HEK293 (cell line): ENCODE measurements around the gene PTRH2.

Experiments
- CTCF ChIA-PET: fragments of 350-600 bp; formaldehyde crosslinking; extraction: SDS; loops from one replicate; lab custom pipeline; 2021; ENCODE audit warnings: antibody characterized with exemption; lab: Yijun Ruan, JAX
- POLR2A ChIA-PET: fragments of 300-600 bp; formaldehyde crosslinking; extraction: SDS; loops from one replicate; lab custom pipeline; 2020; ENCODE audit warnings: antibody characterized with exemption, inconsistent platforms; lab: Yijun Ruan, JAX
- H3K27ac ChIP-seq: fragments of 200-500 bp; sonication (Bioruptor generic); 2 replicates; pipeline ENCODE4 v1.5.1; 2014; ENCODE audit warnings: low read depth, low read length, control low read depth, inconsistent platforms; ENCODE audit errors: extremely low read depth
- H3K36me3 ChIP-seq, 2 experiments: fragments of 200-500 bp in 1 of 2; sonication (Bioruptor generic) in 1 of 2; 1 replicate in 1 of 2; 2 replicates in 1 of 2; pipeline ENCODE4 v1.5.1; 2014 to 2017; ENCODE audit warnings: inconsistent platforms in 2 of 2, low read length in 2 of 2; ENCODE audit not compliant: control insufficient read depth in 2 of 2, insufficient read depth in 1 of 2
- H3K4me1 ChIP-seq: fragments of 200-500 bp; sonication (Bioruptor generic); 2 replicates; pipeline ENCODE4 v1.5.1; 2014; ENCODE audit warnings: mild to moderate bottlenecking, low read length, inconsistent platforms; ENCODE audit not compliant: control insufficient read depth, insufficient read depth
- H3K4me3 ChIP-seq: 2 replicates; pipeline ENCODE4 v1.5.1; 2011; ENCODE audit warnings: low read depth, mild to moderate bottlenecking, control low read depth, low read length, moderate library complexity
- H3K9me3 ChIP-seq: fragments of 200-500 bp; sonication (Bioruptor generic); 2 replicates; pipeline ENCODE4 v1.5.1; 2014; ENCODE audit warnings: low read depth, low read length, inconsistent platforms; ENCODE audit not compliant: control insufficient read depth, insufficient read depth
- FEZF1 ChIP-seq: fragments of 450-650 bp; formaldehyde crosslinking; IDR thresholded peaks from 2 replicates; pipeline ENCODE4 v1.5.1; 2016; ENCODE audit warnings: missing biosample characterization, missing genetic modification characterization
- HOXA7 ChIP-seq: sonication (generic); formaldehyde crosslinking; IDR thresholded peaks from 2 replicates; pipeline ENCODE4 v1.8.1; 2022; ENCODE audit warnings: missing genetic modification reagents, borderline replicate concordance
- HOXD13 ChIP-seq: sonication (generic); formaldehyde crosslinking; IDR thresholded peaks from 2 replicates; pipeline ENCODE4 v1.8.0; 2022; ENCODE audit warnings: missing genetic modification reagents, borderline replicate concordance
- ZBTB1 ChIP-seq: fragments of 450-650 bp; formaldehyde crosslinking; IDR thresholded peaks from 2 replicates; pipeline ENCODE4 v1.5.1; 2016; ENCODE audit warnings: missing biosample characterization, missing genetic modification characterization
- ZNF112 ChIP-seq: fragments of 450-650 bp; formaldehyde crosslinking; IDR thresholded peaks from 2 replicates; pipeline ENCODE4 v1.5.0; 2017; ENCODE audit warnings: missing biosample characterization, missing genetic modification characterization
- ZNF239 ChIP-seq: fragments of 450-650 bp; formaldehyde crosslinking; IDR thresholded peaks from 2 replicates; pipeline ENCODE4 v1.5.1; 2016; ENCODE audit warnings: missing biosample characterization, missing genetic modification characterization
- ZNF341 ChIP-seq: fragments of 450-650 bp; formaldehyde crosslinking; IDR thresholded peaks from 2 replicates; pipeline ENCODE4; 2016; ENCODE audit warnings: low read depth, missing biosample characterization, missing genetic modification characterization
- ZNF549 ChIP-seq: fragments of 450-650 bp; IDR thresholded peaks from 2 replicates; pipeline ENCODE4 v1.5.1; 2018; ENCODE audit warnings: missing biosample characterization, missing genetic modification characterization, mild to moderate bottlenecking, inconsistent platforms, moderate library complexity
- ZNF623 ChIP-seq: fragments of 450-650 bp; formaldehyde crosslinking; IDR thresholded peaks from 2 replicates; pipeline ENCODE4 v1.5.1; 2016; ENCODE audit warnings: missing biosample characterization, missing genetic modification characterization
- ZNF654 ChIP-seq: fragments of 450-650 bp; formaldehyde crosslinking; IDR thresholded peaks from 2 replicates; pipeline ENCODE4 v1.5.1; 2016; ENCODE audit warnings: low read depth, missing biosample characterization, missing genetic modification characterization
- ZNF660 ChIP-seq: fragments of 450-650 bp; IDR thresholded peaks from 2 replicates; pipeline ENCODE4 v1.5.1; 2018; ENCODE audit warnings: missing biosample characterization, mild to moderate bottlenecking, missing genetic modification characterization
- ZNF664 ChIP-seq: fragments of 450-650 bp; formaldehyde crosslinking; IDR thresholded peaks from 2 replicates; pipeline ENCODE4 v1.5.1; 2016; ENCODE audit warnings: missing biosample characterization, missing genetic modification characterization
- TF ChIP-seq, protein P1 (sequence below): fragments of 450-650 bp; formaldehyde crosslinking; IDR thresholded peaks from 2 replicates; pipeline ENCODE4 v1.5.1; 2016; ENCODE audit warnings: missing biosample characterization, missing genetic modification characterization
- TF ChIP-seq, protein P2 (sequence below): fragments of 450-650 bp; formaldehyde crosslinking; IDR thresholded peaks from 2 replicates; pipeline ENCODE4 v1.5.1; 2017; ENCODE audit warnings: missing biosample characterization, missing genetic modification characterization
- TF ChIP-seq, protein P3 (sequence below): fragments of 450-650 bp; formaldehyde crosslinking; IDR thresholded peaks from 2 replicates; pipeline ENCODE4 v1.5.1; 2016; ENCODE audit warnings: missing biosample characterization, missing genetic modification characterization

PTRH2 gene

DNA sequence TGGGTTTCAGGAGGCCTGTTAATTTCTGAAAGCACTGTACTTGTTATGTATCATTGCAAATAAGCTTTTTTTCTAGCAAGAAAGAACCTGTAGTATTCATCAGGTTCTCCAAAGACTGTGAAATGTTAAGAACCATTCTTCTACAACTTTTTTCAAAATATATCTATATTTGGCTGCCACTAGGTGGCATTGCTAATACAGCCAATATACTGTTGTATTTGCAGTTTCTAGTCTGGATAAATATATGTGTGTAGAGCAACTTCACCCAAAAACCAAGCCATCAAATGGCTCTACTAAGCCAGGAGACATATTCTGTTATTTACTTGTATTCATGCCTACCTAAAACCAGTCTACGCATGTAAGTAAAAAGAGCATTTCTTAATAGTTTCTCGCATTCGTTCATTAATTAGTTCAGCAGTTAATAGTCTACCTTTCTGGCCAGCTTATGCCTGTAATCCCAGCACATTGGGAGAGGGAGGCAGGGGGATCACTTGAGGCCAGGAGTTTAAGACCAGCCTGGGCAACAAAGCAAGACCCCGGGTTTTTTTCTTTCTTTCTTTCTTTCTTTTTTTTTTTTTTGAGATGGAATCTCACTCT is 39.7 kb upstream of the PTRH2 start:
- H3K4me3 ChIP-seq = no peak overlapping the region
- ChIA-PET POLR2A (interaction anchor here (1.2 kb wide), 1 partner anchor 40 kb away, joined by 3 read pairs; the partner anchor contains the start of genes PTRH2 and VMP1), CTCF (interaction anchor here (0.5 to 5.5 kb wide), 25 partner anchors 10 to 508 kb away, joined by 3 to 37 read pairs (median 4); no protein-coding TSS in a partner anchor)
- H3K9me3 ChIP-seq = no peaks in the 10 kb centered on the region; the same call in 1 of the 2 replicates
- TF ChIP-seq ZNF239 (tag by site-specific recombination) (no peak), ZNF660 (tag by site-specific recombination) (peak; percentile 49; the same call in 1 of the 2 replicates), ZNF654 (tag by site-specific recombination) (peak; percentile 57)
- TF ChIP-seq, protein P1, sequence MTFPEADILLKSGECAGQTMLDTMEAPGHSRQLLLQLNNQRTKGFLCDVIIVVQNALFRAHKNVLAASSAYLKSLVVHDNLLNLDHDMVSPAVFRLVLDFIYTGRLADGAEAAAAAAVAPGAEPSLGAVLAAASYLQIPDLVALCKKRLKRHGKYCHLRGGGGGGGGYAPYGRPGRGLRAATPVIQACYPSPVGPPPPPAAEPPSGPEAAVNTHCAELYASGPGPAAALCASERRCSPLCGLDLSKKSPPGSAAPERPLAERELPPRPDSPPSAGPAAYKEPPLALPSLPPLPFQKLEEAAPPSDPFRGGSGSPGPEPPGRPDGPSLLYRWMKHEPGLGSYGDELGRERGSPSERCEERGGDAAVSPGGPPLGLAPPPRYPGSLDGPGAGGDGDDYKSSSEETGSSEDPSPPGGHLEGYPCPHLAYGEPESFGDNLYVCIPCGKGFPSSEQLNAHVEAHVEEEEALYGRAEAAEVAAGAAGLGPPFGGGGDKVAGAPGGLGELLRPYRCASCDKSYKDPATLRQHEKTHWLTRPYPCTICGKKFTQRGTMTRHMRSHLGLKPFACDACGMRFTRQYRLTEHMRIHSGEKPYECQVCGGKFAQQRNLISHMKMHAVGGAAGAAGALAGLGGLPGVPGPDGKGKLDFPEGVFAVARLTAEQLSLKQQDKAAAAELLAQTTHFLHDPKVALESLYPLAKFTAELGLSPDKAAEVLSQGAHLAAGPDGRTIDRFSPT (tag by site-specific recombination) = no peak
- H3K27ac ChIP-seq = no peak overlapping the region
- H3K4me1 ChIP-seq = no peaks in the 10 kb centered on the region
- peaks cover 12 to 18% of the 10 kb centered on the region in 2 experiments for H3K36me3 ChIP-seq

DNA sequence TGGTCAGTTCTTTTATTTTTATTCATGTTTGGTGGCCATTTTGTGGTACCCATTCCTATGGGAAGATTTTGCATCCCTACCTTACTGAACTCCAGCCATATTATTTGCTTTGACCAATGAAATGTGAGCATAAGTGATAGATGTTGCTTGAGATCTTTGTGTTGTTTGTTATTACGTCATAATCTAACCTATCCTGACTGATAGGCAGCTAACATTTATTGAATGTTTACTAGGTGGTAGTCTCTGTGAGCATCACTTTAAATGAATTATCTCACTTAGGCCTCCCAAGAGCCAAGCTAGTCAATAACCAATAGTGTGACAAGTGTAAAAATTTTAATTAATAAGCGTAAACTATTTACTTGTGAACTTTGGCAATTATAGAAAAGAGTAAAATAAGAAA is 37.8 kb upstream of the PTRH2 start:
- CTCF ChIA-PET = interaction anchor here (0.6 to 5.5 kb wide), 10 partner anchors 9 to 675 kb away, joined by 3 to 37 read pairs (median 5); no protein-coding TSS in a partner anchor
- Histone ChIP-seq H3K27ac (no peak overlapping the region), H3K36me3 (peaks cover 18% of the 10 kb centered on the region in 2 experiments)
- TF ChIP-seq ZNF664 (tag by site-specific recombination) (peak; percentile 70), ZNF623 (tag by site-specific recombination) (no peak)
- TF ChIP-seq, all 188 proteins: peak for 1
- H3K4me1 ChIP-seq = no peaks in the 10 kb centered on the region
- POLR2A ChIA-PET = no interaction called here
- H3K4me3 ChIP-seq = no peak overlapping the region
- no peaks in the 10 kb centered on the region; the same call in 1 of the 2 replicates for H3K9me3 ChIP-seq

DNA sequence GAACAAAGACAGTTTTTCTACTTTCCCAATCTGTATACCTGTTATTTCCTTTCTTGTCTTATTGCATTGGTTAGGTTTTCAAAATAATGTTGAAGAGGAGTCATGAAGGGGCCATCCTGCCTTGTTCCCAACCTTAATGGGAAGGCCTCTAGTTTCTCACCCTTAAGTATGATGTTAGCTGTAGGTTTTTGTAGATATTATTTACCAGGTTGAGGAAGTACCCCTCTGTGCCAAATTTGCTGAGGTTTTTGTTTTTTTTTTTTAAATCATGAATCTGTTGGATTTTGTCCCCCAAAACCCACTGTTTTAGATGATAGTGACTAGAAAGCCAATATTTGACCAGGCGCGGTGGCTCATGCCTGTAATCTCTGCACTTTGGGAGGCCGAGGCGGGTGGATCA is 36.6 kb upstream of the PTRH2 start:
- no peak for TF ChIP-seq HOXD13
- no peak for TF ChIP-seq HOXA7 (CRISPR knock-in tag)
- no peak for TF ChIP-seq ZBTB1 (tag by site-specific recombination)
- TF ChIP-seq FEZF1 (tag by site-specific recombination) = no peak
- TF ChIP-seq, protein P2, sequence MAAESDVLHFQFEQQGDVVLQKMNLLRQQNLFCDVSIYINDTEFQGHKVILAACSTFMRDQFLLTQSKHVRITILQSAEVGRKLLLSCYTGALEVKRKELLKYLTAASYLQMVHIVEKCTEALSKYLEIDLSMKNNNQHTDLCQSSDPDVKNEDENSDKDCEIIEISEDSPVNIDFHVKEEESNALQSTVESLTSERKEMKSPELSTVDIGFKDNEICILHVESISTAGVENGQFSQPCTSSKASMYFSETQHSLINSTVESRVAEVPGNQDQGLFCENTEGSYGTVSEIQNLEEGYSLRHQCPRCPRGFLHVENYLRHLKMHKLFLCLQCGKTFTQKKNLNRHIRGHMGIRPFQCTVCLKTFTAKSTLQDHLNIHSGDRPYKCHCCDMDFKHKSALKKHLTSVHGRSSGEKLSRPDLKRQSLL (tag by site-specific recombination) = no peak
- no peak for TF ChIP-seq ZNF341 (tag by site-specific recombination)
- TF ChIP-seq ZNF112 (tag by site-specific recombination) = no peak
- TF ChIP-seq, protein P3, sequence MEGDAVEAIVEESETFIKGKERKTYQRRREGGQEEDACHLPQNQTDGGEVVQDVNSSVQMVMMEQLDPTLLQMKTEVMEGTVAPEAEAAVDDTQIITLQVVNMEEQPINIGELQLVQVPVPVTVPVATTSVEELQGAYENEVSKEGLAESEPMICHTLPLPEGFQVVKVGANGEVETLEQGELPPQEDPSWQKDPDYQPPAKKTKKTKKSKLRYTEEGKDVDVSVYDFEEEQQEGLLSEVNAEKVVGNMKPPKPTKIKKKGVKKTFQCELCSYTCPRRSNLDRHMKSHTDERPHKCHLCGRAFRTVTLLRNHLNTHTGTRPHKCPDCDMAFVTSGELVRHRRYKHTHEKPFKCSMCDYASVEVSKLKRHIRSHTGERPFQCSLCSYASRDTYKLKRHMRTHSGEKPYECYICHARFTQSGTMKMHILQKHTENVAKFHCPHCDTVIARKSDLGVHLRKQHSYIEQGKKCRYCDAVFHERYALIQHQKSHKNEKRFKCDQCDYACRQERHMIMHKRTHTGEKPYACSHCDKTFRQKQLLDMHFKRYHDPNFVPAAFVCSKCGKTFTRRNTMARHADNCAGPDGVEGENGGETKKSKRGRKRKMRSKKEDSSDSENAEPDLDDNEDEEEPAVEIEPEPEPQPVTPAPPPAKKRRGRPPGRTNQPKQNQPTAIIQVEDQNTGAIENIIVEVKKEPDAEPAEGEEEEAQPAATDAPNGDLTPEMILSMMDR (tag by site-specific recombination) = no peak
- TF ChIP-seq ZNF549 (tag by site-specific recombination) = no peak
- Histone ChIP-seq H3K9me3 (no peaks in the 10 kb centered on the region; the same call in 1 of the 2 replicates), H3K4me3 (no peak overlapping the region), H3K4me1 (no peaks in the 10 kb centered on the region), H3K27ac (no peak overlapping the region), H3K36me3 (peaks cover 22 to 24% of the 10 kb centered on the region in 2 experiments)
- POLR2A ChIA-PET = no interaction called here
- CTCF ChIA-PET = interaction anchor here (0.9 to 1.0 kb wide), 3 partner anchors 10 to 96 kb away, joined by 3 to 4 read pairs (median 3); no protein-coding TSS in a partner anchor
